HepG2 (cell line): ENCODE results near the gene AKAP6. TPM values are rescaled to one million over a fixed set of nuclear protein-coding genes. Genes with fewer than 3 reads are reported as not detected.

Experiments used
- ATAC-seq: fragments of 200-7000 bp; cut with Tn5 transposase; 3 replicates; pipeline ENCODE4 v1.9.1; 2020; ENCODE audit warnings: mild to moderate bottlenecking, moderate library complexity
- BruUV-seq: library from RNA; stranded (reverse); fragments of 400-500 nt; replicated peaks from 2 replicates; lab custom pipeline; 2021; lab: Mats Ljungman, UMichigan
- CTCF ChIA-PET: fragments of 300-600 bp; formaldehyde crosslinking; extraction: SDS; loops from one replicate; lab custom pipeline; 2021; ENCODE audit warnings: low total read pairs, inconsistent platforms, low intra/inter-chr PET ratio; lab: Yijun Ruan, JAX
- POLR2A ChIA-PET: fragments of 350-600 bp; sonication (Branson Sonifier 250); formaldehyde crosslinking; loops from one replicate; lab custom pipeline; 2020; ENCODE audit warnings: antibody characterized with exemption, inconsistent platforms; lab: Yijun Ruan, JAX
- DNase-seq: peaks from one replicate; pipeline ENCODE4 v3.0.0-alpha.2; 2015; ENCODE audit warnings: low spot score
- FAIRE-seq: peaks from 3 replicates; lab custom pipeline; 2011; peaks lifted over from hg19 to GRCh38; lab: Jason Lieb, UNC
- H2AFZ ChIP-seq: one replicate; pipeline ENCODE4 v1.6.1; 2011; ENCODE audit warnings: low read length, inconsistent platforms
- H3K27ac ChIP-seq: fragments of 300-600 bp; 3 replicates; pipeline ENCODE4 v1.8.0; 2011; ENCODE audit warnings: mixed run types, mild to moderate bottlenecking, mixed read lengths, low read length, inconsistent platforms; ENCODE audit not compliant: insufficient read depth; ENCODE audit errors: extremely low read length
- H3K27me3 ChIP-seq, 2 experiments: fragments of 200-600 bp in 1 of 2; 2 replicates in 1 of 2; 3 replicates in 1 of 2; pipeline versions ENCODE4 v1.6.0 to v1.8.0; 2011; ENCODE audit warnings: low read length in 2 of 2, mild to moderate bottlenecking in 2 of 2, moderate library complexity in 2 of 2, inconsistent platforms in 1 of 2; ENCODE audit not compliant: insufficient read depth in 2 of 2, control insufficient read depth in 1 of 2
- H3K36me3 ChIP-seq, 2 experiments: fragments of 200-600 bp in 1 of 2; replicated peaks in 1 of 2; 2 replicates in 1 of 2; 3 replicates in 1 of 2; pipeline versions ENCODE4 v1.5.1 to v1.8.0; 2011; ENCODE audit warnings: low read length in 2 of 2, inconsistent platforms in 1 of 2; ENCODE audit not compliant: insufficient read depth in 2 of 2, control insufficient read depth in 1 of 2
- H3K4me1 ChIP-seq: 2 replicates; pipeline ENCODE4 v1.5.1; 2012; ENCODE audit warnings: low read length, inconsistent platforms; ENCODE audit not compliant: insufficient read depth
- H3K4me2 ChIP-seq: 2 replicates; pipeline ENCODE4 v1.6.0; 2011; ENCODE audit warnings: low read depth, low read length, inconsistent platforms
- H3K4me3 ChIP-seq, 3 experiments: fragments of 200-600 bp in 1 of 3; sonication (generic), shearing (Covaris generic) in 1 of 3; replicated peaks in 1 of 3; 2 replicates each; pipeline ENCODE4 v1.5.1; 2011 to 2016; ENCODE audit warnings: low read length in 3 of 3, inconsistent platforms in 2 of 3, low read depth in 2 of 3, mild to moderate bottlenecking in 2 of 3, control low read depth in 1 of 3, mixed read lengths in 1 of 3; ENCODE audit not compliant: insufficient read depth in 1 of 3
- H3K79me2 ChIP-seq: one replicate; pipeline ENCODE4 v1.6.1; 2011; ENCODE audit warnings: low read length, inconsistent platforms; ENCODE audit not compliant: insufficient read depth
- H3K9ac ChIP-seq: 2 replicates; pipeline ENCODE4 v1.6.0; 2011; ENCODE audit warnings: mild to moderate bottlenecking, low read depth, low read length, inconsistent platforms; ENCODE audit not compliant: insufficient read depth
- H3K9me3 ChIP-seq: 2 replicates; pipeline ENCODE4 v1.5.1; 2012; ENCODE audit warnings: mild to moderate bottlenecking, low read length
- H4K20me1 ChIP-seq: 2 replicates; pipeline ENCODE4 v1.6.0; 2011; ENCODE audit warnings: inconsistent platforms, mild to moderate bottlenecking, low read length, moderate library complexity; ENCODE audit not compliant: insufficient read depth
- HIC2 ChIP-seq: sonication (generic); formaldehyde crosslinking; IDR thresholded peaks from 2 replicates; pipeline ENCODE4 v1.9.0; 2022; ENCODE audit warnings: low read depth, missing genetic modification reagents
- KLF6 ChIP-seq: IDR thresholded peaks from 2 replicates; pipeline ENCODE4 v1.8.0; 2016; ENCODE audit warnings: missing biosample characterization, missing genetic modification reagents
- NFYB ChIP-seq: sonication (generic); formaldehyde crosslinking; IDR thresholded peaks from 2 replicates; pipeline ENCODE4 v1.4.0; 2020; ENCODE audit warnings: missing genetic modification reagents
- SMARCC2 ChIP-seq: fragments of 450-650 bp; IDR thresholded peaks from 2 replicates; pipeline ENCODE4 v1.6.1; 2017; ENCODE audit warnings: antibody characterized with exemption, mild to moderate bottlenecking
- SMARCE1 ChIP-seq: fragments of 450-650 bp; IDR thresholded peaks from 2 replicates; pipeline ENCODE4 v1.6.1; 2017; ENCODE audit warnings: borderline replicate concordance
- THYN1 ChIP-seq: sonication (generic); formaldehyde crosslinking; IDR thresholded peaks from 2 replicates; pipeline ENCODE4 v1.8.1; 2023; ENCODE audit warnings: low read depth, mild to moderate bottlenecking, moderate library complexity, missing genetic modification reagents, borderline replicate concordance
- U2AF2 ChIP-seq: fragments of 200-400 bp; formaldehyde crosslinking; IDR thresholded peaks from 2 replicates; pipeline ENCODE4 v1.6.1; 2017; ENCODE audit warnings: low read depth, mild to moderate bottlenecking, low read length
- ZNF143 ChIP-seq: sonication (generic); formaldehyde crosslinking; IDR thresholded peaks from 2 replicates; pipeline ENCODE4 v1.4.0; 2020; ENCODE audit warnings: missing genetic modification reagents
- ZNF292 ChIP-seq: sonication (generic); formaldehyde crosslinking; IDR thresholded peaks from 2 replicates; pipeline ENCODE4 v1.8.1; 2022; ENCODE audit warnings: mild to moderate bottlenecking, low read depth, missing genetic modification reagents, borderline replicate concordance
- ZNF44 ChIP-seq: sonication (generic); formaldehyde crosslinking; IDR thresholded peaks from 2 replicates; pipeline ENCODE4 v1.5.1; 2020; ENCODE audit warnings: mild to moderate bottlenecking, missing genetic modification reagents
- ZNF597 ChIP-seq: sonication (generic); formaldehyde crosslinking; IDR thresholded peaks from 2 replicates; pipeline ENCODE4 v1.5.0; 2020; ENCODE audit warnings: missing genetic modification reagents
- ZSCAN5A ChIP-seq: sonication (generic); formaldehyde crosslinking; IDR thresholded peaks from 2 replicates; pipeline ENCODE4 v1.8.0; 2022; ENCODE audit warnings: mild to moderate bottlenecking, missing genetic modification reagents, borderline replicate concordance
- in situ Hi-C: cut with HindIII; loops from 2 replicates; pipeline ENCODE4 v1.10.0; 2017; ENCODE audit warnings: low pct_unique_long_range_greater_than_20kb; ENCODE audit not compliant: extremely low pct_ligation_motif_present
- intact Hi-C: fragments of 100-400 bp; cut with micrococcal nuclease; formaldehyde crosslinking; loops from one replicate; pipeline ENCODE4 v1.10.0; 2022; ENCODE audit not compliant: unreplicated experiment
- polyA plus RNA-seq, 8 experiments: library from polyadenylated mRNA; depleted of rRNA in 3 of 8; stranded (reverse) in 7 of 8; unstranded in 1 of 8; fragments of >200 nt; fragmentation: Illumina TruSeq in 4 of 8; extraction: Trizol in 4 of 8; gene quantifications; 2 replicates each; pipeline versions ENCODE4 v1.2.1 to v1.2.3, GENCODE V29; 2011 to 2016; ENCODE audit warnings: low read depth in 4 of 8, missing spikeins in 1 of 8, mixed read lengths in 1 of 8; ENCODE audit not compliant: insufficient read depth in 1 of 8
- total RNA-seq, 5 experiments: library from RNA; depleted of rRNA; stranded (reverse); fragments of >200 nt; fragmentation: Illumina TruSeq; extraction: Trizol; gene quantifications; 2 replicates each; pipeline ENCODE4 v1.2.3, GENCODE V29; 2016; ENCODE audit warnings: low read depth in 1 of 5

AKAP6 gene
- total and polyA plus RNA-seq, 2 of the 13 experiments (the other 11 are each of a cell fraction or from before 2014, with no cell fraction given), result 1.4 TPM

DNA sequence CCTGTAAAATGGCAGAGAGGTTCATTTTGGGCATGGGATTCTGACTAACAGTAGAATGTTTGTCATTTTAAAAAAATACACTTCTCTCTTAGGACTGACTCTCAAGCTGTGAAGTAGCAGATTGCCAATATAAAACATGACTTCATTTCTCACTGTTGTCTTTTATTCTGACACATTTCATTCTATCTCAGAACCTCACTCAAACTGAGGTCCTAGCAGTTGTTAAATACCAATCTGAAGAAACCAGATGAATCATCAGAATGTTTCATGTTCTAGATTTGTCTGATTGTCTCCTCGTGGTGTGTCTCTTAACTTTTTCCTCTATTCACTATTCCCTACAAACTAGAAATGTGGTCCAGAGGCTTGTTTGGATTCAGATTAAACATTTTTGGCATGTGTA is 333.1 kb downstream of the AKAP6 start (continued):
- TF ChIP-seq U2AF2, result no peak

DNA sequence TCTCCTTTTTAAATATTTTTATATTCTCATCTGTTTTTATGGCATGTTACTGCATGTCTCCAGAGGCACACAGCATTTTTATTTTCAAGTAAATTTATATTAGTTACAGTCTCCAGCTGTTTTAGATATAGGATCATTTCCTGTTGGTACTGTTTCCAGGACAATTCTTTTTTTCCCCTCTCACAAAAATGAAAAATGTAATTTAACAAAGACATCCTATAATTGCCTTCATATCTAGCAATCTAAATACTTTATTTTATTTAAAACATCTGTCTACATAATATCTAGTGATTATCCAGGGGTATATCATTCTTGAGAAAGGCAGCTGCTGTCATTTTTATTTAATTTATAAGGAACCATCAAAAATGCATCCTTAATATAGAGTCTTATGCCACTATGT is 337.2 kb downstream of the AKAP6 start:
- Histone ChIP-seq H3K9me3 (peaks cover 12% of the 10 kb centered on the region), H4K20me1 (no peaks in the 10 kb centered on the region), H3K27me3 (no peaks in the 10 kb centered on the region), H3K79me2 (no peaks in the 10 kb centered on the region), H3K4me1 (no peaks in the 10 kb centered on the region), H3K27ac (no peak overlapping the region), H2AFZ (no peak overlapping the region), H3K9ac (no peak overlapping the region), H3K4me3 (no peak overlapping the region), H3K4me2 (no peak overlapping the region), H3K36me3 (no peaks in the 10 kb centered on the region)
- in situ Hi-C loops (no loop called here), intact Hi-C loops (no loop called here)
- FAIRE-seq (no peak), ATAC-seq (no peak), DNase-seq (no peak)
- TF ChIP-seq SMARCC2 (no peak), ZNF143 (CRISPR knock-in tag) (no peak), HIC2 (CRISPR knock-in tag) (no peak), ZNF597 (CRISPR knock-in tag) (no peak), THYN1 (CRISPR knock-in tag) (no peak), NFYB (CRISPR knock-in tag) (no peak), SMARCE1 (no peak), KLF6 (CRISPR knock-in tag) (no peak), ZNF44 (CRISPR knock-in tag) (no peak), ZSCAN5A (no peak), ZNF292 (CRISPR knock-in tag) (no peak)
- BruUV-seq, result no TSS peak
- CTCF ChIA-PET, result no interaction called here
- POLR2A ChIA-PET, result no interaction called here
